ENCODE results near the gene FER1L5. TPM values are rescaled to one million over a fixed set of nuclear protein-coding genes. Genes with fewer than 3 reads are reported as not detected.

The FER1L5 gene
- total RNA-seq, 2 experiments from 2014 or later = not detected

DNA sequence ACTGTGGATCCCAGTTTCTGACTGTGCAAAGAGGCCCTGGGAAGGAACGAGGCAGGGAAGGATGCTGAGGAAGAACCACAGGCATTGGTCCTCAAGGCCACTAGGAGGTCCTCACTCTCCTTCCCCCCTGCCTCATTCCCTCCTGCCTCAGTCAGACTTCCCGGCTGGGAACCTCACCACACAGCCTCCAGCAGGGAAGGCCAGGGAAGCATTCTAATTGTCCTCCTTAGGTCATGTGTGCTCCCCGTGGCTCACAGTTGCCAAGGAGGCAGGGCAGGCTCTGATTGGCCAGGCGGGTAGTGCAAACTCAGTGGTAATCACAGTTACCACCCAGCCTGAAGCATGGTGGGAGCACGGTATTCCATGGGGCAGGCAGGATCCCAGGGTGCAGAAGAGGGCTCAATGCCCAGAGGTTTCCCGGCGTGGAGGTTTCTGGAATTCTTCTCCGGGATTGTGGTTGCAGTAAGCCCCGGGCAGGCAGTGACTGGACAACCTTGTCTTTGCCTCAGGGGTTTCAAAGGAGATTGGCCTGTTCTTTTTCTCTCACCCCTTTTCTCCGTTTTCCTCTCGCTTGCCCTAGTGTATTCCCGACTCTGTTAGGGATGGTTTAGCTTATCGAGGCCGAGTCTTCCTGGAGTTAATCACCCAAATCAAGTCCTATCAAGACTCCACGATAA is 27.1 kb downstream of the FER1L5 start:
- ATAC-seq (no peak), DNase-seq (no peak)
- intact Hi-C loops (cut with micrococcal nuclease) = no loop called here
- Mint-ChIP-seq H3K4me3 (no peak overlapping the region), H3K9me3 (no peaks in the 10 kb centered on the region), H3K27me3 (no peaks in the 10 kb centered on the region), H3K4me1 (ENCODE audit: low read depth) (no peaks in the 10 kb centered on the region), H3K36me3 (ENCODE audit: low read depth) (no peaks in the 10 kb centered on the region), H3K27ac (no peak overlapping the region)
- TF ChIP-seq, protein P1, sequence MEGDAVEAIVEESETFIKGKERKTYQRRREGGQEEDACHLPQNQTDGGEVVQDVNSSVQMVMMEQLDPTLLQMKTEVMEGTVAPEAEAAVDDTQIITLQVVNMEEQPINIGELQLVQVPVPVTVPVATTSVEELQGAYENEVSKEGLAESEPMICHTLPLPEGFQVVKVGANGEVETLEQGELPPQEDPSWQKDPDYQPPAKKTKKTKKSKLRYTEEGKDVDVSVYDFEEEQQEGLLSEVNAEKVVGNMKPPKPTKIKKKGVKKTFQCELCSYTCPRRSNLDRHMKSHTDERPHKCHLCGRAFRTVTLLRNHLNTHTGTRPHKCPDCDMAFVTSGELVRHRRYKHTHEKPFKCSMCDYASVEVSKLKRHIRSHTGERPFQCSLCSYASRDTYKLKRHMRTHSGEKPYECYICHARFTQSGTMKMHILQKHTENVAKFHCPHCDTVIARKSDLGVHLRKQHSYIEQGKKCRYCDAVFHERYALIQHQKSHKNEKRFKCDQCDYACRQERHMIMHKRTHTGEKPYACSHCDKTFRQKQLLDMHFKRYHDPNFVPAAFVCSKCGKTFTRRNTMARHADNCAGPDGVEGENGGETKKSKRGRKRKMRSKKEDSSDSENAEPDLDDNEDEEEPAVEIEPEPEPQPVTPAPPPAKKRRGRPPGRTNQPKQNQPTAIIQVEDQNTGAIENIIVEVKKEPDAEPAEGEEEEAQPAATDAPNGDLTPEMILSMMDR (IDR thresholded peaks at IDR 0.05) = no peak
- POLR2A ChIA-PET = no interaction called here
- CTCF ChIA-PET = interaction anchor here (0.6 kb wide), 1 partner anchor 12 kb away, joined by 4 read pairs; no protein-coding TSS in a partner anchor

- no peaks in the 10 kb centered on the region for H3K4me1 Mint-ChIP-seq (ENCODE audit: low read depth)
- no peaks in the 10 kb centered on the region for H3K9me3 Mint-ChIP-seq
- intact Hi-C loops (cut with micrococcal nuclease) = no loop called here
- H3K27ac Mint-ChIP-seq = no peak overlapping the region
- peaks cover 3% of the 10 kb centered on the region for H3K27me3 Mint-ChIP-seq
- no peaks in the 10 kb centered on the region for H3K36me3 Mint-ChIP-seq (ENCODE audit: low read depth)
- TF ChIP-seq, protein P1 (IDR thresholded peaks at IDR 0.05) = no peak
- H3K4me3 Mint-ChIP-seq = no peak overlapping the region
- DNase-seq (no peak), ATAC-seq (no peak)
- ChIA-PET CTCF (no interaction called here), POLR2A (no interaction called here)
Measured at GRCh38 chr2:96679848-96680247, 37.3 kb downstream of the FER1L5 start.

DNA sequence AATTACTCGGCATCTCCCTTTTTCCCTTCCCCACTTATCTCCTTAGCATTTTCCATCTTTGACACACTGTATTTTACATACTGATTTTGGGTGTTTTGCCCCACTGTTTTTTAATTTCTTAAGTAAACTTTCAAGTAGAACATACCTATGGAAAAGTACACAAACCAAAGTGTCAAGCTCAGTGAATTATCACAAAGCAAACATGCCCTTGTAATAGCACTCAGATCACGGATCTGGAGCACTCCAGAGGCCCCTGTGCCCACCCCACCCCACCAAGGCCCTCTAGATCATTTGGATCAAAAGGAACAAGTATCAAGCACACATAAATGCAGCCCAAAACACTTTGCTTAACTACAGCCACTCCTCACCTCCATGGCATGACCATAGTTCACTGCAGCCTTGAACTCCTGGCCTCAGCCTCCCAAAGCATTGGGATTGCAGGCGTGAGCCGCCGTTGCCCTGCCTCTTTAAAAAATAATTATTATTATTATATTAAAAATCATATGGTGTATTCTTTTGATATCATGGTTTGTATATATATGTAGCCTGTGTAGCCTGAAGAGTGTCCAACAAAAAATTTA is 38.1 kb downstream of the FER1L5 start:
- H3K27ac Mint-ChIP-seq = no peak overlapping the region
- no peak for DNase-seq
- TF ChIP-seq, protein P1 (IDR thresholded peaks at IDR 0.05) = no peak
- H3K4me1 Mint-ChIP-seq (ENCODE audit: low read depth) = no peaks in the 10 kb centered on the region
- no peaks in the 10 kb centered on the region for H3K9me3 Mint-ChIP-seq
- H3K36me3 Mint-ChIP-seq (ENCODE audit: low read depth) = no peaks in the 10 kb centered on the region
- ATAC-seq = no peak
- intact Hi-C loops (cut with micrococcal nuclease) = no loop called here
- H3K27me3 Mint-ChIP-seq = peaks cover 3% of the 10 kb centered on the region
- ChIA-PET POLR2A (no interaction called here), CTCF (no interaction called here)
- no peak overlapping the region for H3K4me3 Mint-ChIP-seq

GRCh38 chr2:96681540-96681939 is 39.0 kb downstream of the FER1L5 start:
- no peak for ATAC-seq

GRCh38 chr2:96683307-96683706 is 40.7 kb downstream of the FER1L5 start:
- ATAC-seq = no peak
- Mint-ChIP-seq H3K27ac (no peak overlapping the region), H3K4me3 (no peak overlapping the region), H3K36me3 (ENCODE audit: low read depth) (no peaks in the 10 kb centered on the region), H3K9me3 (no peaks in the 10 kb centered on the region), H3K4me1 (ENCODE audit: low read depth) (no peaks in the 10 kb centered on the region), H3K27me3 (peaks cover 3% of the 10 kb centered on the region)
- no peak for DNase-seq
- POLR2A ChIA-PET = interaction anchor here (0.6 kb wide), 1 partner anchor 43 kb away, joined by 5 read pairs; no protein-coding TSS in a partner anchor
- TF ChIP-seq, protein P1 (IDR thresholded peaks at IDR 0.05) = no peak
- intact Hi-C loops (cut with micrococcal nuclease) = no loop called here
- CTCF ChIA-PET = no interaction called here

More at GRCh38 chr2:96681540-96681939, 39.0 kb downstream of the FER1L5 start:
- Mint-ChIP-seq H3K27me3 (peaks cover 3% of the 10 kb centered on the region), H3K27ac (no peak overlapping the region), H3K9me3 (no peaks in the 10 kb centered on the region), H3K4me3 (no peak overlapping the region), H3K4me1 (ENCODE audit: low read depth) (no peaks in the 10 kb centered on the region), H3K36me3 (ENCODE audit: low read depth) (no peaks in the 10 kb centered on the region)
- TF ChIP-seq, protein P1 (IDR thresholded peaks at IDR 0.05) = no peak
- DNase-seq = no peak
- CTCF ChIA-PET = no interaction called here
- intact Hi-C loops (cut with micrococcal nuclease) = no loop called here
- POLR2A ChIA-PET = no interaction called here

Measured in activated CD8-positive, alpha-beta T cell treated with anti-CD3 and anti-CD28 coated beads for 36 hours (primary cell).